Measurements from ENCODE around the gene OTUB1.

The OTUB1 gene

GRCh38 chr11:64032050-64032449, 45.8 kb downstream of the OTUB1 start:
- no peak for DNase-seq (ENCODE audit: low read depth)
- TF ChIP-seq CTCF (IDR thresholded peaks at IDR 0.05; ENCODE audit: low read depth, low read length, missing control alignments), result no peak
- no peak overlapping the region for H3K4me3 ChIP-seq (ENCODE audit: low read depth, low read length)

- no peak for TF ChIP-seq CTCF (IDR thresholded peaks at IDR 0.05; ENCODE audit: low read depth, low read length, missing control alignments)
- H3K4me3 ChIP-seq (ENCODE audit: low read depth, low read length), result no peak overlapping the region
- no peak for DNase-seq (ENCODE audit: low read depth)
Measured at GRCh38 chr11:64034411-64034811, 48.2 kb downstream of the OTUB1 start.

GRCh38 chr11:64035081-64035524, 48.9 kb downstream of the OTUB1 start:
- no peak overlapping the region for H3K4me3 ChIP-seq (ENCODE audit: low read depth, low read length)
- TF ChIP-seq CTCF (IDR thresholded peaks at IDR 0.05; ENCODE audit: low read depth, low read length, missing control alignments), result no peak
- DNase-seq (ENCODE audit: low read depth), result no peak

- TF ChIP-seq CTCF (IDR thresholded peaks at IDR 0.05; ENCODE audit: low read depth, low read length, missing control alignments), result no peak
- no peak for DNase-seq (ENCODE audit: low read depth)
- H3K4me3 ChIP-seq (ENCODE audit: low read depth, low read length), result no peak within 1 kb of the TSS
Measured at GRCh38 chr11:64035576-64035975, 49.3 kb downstream of the OTUB1 start, which contains the start of gene FLRT1. Gene FLRT1 (plus strand): TSS chr11:64035931. CDS start chr11:64116268, 80,337 bp downstream.

GRCh38 chr11:64036087-64037026, 50.1 kb downstream of the OTUB1 start:
- TF ChIP-seq CTCF (IDR thresholded peaks at IDR 0.05; ENCODE audit: low read depth, low read length, missing control alignments), result no peak
- no peak overlapping the region for H3K4me3 ChIP-seq (ENCODE audit: low read depth, low read length)
- no peak for DNase-seq (ENCODE audit: low read depth)

GRCh38 chr11:64037027-64037634, 50.9 kb downstream of the OTUB1 start:
- no peak overlapping the region for H3K4me3 ChIP-seq (ENCODE audit: low read depth, low read length)

More at GRCh38 chr11:64037027-64037634, 50.9 kb downstream of the OTUB1 start:
- DNase-seq (ENCODE audit: low read depth), result no peak
- no peak for TF ChIP-seq CTCF (IDR thresholded peaks at IDR 0.05; ENCODE audit: low read depth, low read length, missing control alignments)
